ENCODE data around the gene ZNRF2.

- TF ChIP-seq CTCF (IDR thresholded peaks at IDR 0.05) (no peak), POLR2A (IDR thresholded peaks at IDR 0.05) (no peak)
Observed at GRCh38 chr7:30278849-30279652, 5.3 kb upstream of the ZNRF2 start.

All from body of pancreas (tissue), 4 donors.